LNCAP (cell line): ENCODE measurements around the gene GARS1.
A peak's percentile ranks its signal among the peaks of the same experiment; 100 is the strongest.

ENCODE experiments used
- CTCF ChIP-seq: fragments of 450-650 bp; IDR thresholded peaks from 2 replicates; pipeline ENCODE4 v1.5.1; 2017; ENCODE audit warnings: mild to moderate bottlenecking

The GARS1 gene

GRCh38 chr7:30563326-30563942 is 31.2 kb upstream of the GARS1 start:
- TF ChIP-seq CTCF = no peak

- peak; percentile 74 for TF ChIP-seq CTCF
These were observed 30.3 kb upstream of the GARS1 start for GRCh38 chr7:30564243-30564892.

DNA sequence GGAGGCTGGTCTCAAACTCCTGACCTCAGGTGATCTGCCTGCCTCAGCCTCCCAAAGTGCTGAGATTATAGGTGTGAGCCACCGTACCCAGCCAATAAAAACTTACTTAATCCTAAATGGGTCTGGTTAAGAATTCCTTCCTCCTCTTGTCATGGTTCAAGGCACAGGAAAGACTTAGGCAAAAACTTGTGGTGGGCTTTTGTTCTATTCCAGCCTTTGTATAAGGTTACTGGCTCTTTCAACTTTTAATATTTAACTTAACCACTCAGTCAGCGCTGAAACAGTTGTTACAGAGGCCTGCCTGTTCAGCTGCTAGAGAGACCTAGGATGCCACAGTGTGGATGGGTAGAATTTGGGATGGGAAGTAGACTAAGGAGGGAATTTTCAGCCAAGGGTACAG is 28.1 kb upstream of the GARS1 start:
- no peak for TF ChIP-seq CTCF

- no peak for TF ChIP-seq CTCF
These were observed 27.6 kb upstream of the GARS1 start for GRCh38 chr7:30567081-30567480.

DNA sequence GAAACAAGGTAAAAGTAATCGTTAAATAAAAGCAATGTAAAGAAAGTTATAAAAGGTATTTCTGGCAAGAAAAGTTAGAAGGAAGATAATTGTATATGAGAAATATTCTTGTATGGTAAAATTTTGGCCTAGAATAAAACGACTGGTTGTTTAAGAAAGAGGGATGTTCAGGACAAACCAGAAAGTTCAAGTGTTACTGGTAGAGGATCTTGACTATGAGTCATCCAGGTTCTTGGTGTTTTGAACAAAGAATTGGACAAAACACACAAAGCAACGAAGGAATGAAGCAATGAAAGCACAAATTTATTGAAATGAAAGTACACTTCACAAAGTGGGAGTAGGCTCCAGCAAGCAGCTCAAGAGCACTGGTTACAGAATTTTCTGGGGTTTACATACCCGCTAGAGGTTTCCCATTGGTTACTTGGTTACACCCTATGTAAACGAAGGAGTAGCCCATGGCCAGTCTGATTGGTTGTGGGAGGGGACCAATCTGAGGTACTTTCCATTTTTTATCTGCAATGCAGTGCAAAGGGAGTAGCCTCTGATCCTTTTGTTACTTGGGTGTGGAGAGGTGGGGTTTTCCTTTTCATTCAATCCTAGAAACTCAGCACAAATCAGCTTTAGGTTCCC is 22.4 kb upstream of the GARS1 start:
- no peak for TF ChIP-seq CTCF

- no peak for TF ChIP-seq CTCF
These were observed 18.8 kb upstream of the GARS1 start for GRCh38 chr7:30575910-30576309.

GRCh38 chr7:30583181-30583580 is 11.5 kb upstream of the GARS1 start:
- TF ChIP-seq CTCF = no peak
